Smooth muscle cell of the brain vasculature (primary cell): ENCODE data around the gene RGL3.
"Not testable (repeated sequence)": the region's sequence is repeated elsewhere in the genome, so short reads cannot be mapped to it uniquely, and the experiment has no call there.

Experiments used
- DNase-seq: peaks from one replicate; pipeline ENCODE4 v3.0.0-alpha.2; 2012; ENCODE audit warnings: low read depth, low spot score

RGL3 gene

DNA sequence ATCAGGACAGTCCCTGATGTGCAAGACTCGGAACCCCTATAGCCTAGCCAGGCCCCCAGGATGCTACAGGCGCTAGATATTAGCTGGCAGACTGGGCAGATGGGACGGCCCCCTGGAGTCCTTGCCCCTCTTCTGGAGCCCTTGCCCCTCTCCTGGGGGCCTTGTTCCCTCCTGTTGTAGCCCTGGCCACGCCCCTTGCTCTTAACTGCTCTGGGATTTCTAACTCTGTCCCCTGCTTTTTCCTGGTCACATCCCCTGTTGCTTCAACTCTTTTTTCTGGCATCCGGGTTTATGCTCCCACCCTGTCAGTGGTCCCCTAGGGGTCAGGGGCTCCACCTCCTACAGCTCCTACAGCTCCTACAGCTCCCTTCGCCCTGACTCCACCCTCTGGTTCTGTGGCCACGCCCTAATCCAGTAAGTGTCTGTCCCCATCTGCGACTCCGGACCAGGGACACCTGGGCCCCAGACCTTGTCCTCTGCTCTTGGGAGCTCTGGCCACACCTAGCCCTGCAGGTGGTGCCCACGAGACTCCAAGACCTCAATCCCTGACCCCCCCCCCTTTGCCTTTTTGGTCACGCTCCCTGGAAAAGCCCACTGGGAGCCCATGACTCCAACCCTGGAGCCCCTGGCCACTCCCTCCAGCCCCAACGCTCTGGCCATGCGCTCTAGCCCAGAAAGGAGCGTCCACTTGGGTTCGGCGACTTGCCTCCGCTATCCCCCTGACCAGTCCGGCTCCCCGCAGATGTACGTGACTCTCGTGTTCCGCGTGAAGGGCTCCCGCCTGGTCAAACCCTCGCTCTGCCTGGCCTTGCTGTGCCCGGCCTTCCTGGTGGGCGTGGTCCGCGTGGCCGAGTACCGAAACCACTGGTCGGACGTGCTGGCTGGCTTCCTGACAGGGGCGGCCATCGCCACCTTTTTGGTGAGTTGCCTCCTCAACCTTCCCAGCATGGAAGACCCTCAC is 57.1 kb downstream of the RGL3 start:
- DNase-seq, result no peak

GRCh38 chr19:11361037-11361770 is 57.9 kb downstream of the RGL3 start:
- no peak for DNase-seq

- DNase-seq, result no peak
Measured at GRCh38 chr19:11359421-11359820, 59.7 kb downstream of the RGL3 start.

DNA sequence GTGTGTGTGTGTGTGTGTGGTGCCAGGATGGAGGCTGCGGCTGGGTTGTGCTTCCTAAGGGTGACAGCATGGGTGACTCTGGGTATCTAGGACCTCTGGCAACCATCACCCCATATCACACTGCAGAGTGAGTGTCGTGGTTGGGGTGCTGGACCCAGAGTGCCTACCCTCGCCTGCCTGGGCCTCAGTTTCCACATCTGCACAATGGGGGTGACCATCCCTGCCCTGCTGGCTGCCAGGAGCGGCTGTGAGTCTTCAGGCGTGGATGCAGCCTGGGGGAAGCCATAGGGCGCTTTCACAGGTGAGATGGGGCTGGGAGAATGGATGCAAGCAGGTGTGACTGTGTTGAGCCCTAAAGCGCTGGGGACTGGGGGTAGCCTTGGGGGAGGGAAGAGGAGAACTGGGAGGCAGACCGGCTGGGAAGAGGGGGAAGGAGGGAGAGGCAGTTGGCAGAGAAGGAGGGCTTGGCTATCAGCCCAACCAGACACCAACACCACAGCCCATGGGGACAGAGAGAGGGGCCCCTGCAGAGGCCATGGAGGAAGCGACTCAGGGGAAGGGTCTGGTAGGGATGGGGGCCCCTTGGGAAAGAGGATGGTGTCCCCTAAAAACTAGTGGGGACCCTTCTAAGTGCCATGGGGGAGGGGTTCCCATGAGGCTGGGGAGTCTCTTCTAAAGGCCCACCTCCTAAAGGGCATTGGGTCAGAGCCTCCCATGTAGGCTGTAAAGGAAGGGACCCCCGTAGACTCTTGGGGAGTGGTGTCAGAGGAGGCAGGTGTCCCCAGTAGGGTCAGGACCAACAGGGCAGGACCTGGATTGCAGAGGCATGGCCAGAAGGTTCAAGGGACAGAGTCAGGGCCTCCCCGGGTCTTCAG is 62.2 kb downstream of the RGL3 start:
- no peak for DNase-seq

GRCh38 chr19:11356074-11356397 is 63.1 kb downstream of the RGL3 start:
- DNase-seq, result no peak

DNA sequence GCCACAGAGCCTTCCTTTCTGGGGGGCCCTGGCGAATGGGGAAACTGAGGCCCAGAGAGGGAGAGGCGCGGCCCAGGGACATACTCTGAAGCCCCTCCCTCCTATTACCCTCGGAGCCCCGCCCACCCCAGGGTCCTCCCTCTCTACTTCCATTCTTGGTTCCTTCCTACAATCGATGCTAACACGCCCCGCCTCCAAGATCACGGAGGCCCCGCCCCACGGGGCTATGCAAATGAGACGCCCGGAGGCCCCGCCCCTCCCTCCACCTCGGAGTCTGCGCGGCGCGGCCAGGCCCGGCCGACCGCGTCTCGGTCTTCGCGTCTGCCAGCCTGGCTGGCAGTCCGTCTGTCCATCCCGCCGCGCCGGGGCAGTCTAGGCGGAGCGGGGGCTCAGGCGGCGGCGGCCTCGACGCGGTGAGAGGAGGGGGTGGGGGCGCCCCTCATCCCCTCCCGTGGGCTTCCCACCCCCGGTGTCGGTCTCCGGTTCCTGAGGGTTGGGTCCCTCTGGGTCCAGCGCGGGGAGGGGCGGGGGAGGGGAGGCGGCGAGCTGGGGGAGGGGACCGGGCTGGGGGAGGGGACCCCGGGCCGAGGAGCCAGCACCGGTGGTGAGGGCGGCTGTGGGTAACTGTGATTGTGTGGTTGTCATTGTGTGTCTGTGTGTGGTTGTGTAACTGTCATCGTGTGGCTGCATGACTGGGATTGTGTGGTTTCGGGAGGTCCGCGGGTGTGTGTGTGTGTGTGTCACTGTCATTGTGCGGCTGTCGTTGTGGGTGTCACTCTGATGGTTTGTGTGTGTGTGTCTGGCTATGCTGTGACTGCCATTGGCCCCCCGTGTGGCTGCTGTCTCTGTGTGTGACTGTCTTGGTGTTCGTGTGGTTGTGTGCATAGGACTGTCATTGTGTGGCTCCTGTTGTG is 63.7 kb downstream of the RGL3 start, which contains the start of gene PLPPR2:
Gene PLPPR2, plus strand, starts transcription at position 273 of the 914 bp plus-strand sequence. CDS start 2,242 bp downstream, outside the sequence.
- peak; percentile 73 for DNase-seq

GRCh38 chr19:11354102-11354501 is 65.0 kb downstream of the RGL3 start:
- DNase-seq, result not testable (repeated sequence)

DNA sequence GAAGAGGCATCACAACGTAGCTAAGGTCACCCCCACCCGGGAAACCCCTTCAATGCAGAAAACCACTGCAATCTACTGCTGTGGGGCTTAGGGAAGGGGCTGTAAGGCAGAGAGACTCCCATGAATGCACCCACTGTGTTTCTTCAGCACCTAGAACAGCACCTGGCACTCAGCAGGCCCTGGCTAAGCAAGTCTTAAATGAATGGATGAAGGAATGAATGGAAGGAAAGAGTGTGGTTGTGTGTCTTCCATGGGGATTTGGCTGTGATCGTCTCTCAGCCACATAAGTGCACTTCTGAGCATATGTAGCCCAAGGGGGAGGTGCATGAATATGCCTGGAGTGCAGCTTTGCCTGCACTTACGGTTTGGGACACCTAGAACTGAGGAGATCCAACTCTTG is 69.9 kb downstream of the RGL3 start:
- DNase-seq, result no peak

DNA sequence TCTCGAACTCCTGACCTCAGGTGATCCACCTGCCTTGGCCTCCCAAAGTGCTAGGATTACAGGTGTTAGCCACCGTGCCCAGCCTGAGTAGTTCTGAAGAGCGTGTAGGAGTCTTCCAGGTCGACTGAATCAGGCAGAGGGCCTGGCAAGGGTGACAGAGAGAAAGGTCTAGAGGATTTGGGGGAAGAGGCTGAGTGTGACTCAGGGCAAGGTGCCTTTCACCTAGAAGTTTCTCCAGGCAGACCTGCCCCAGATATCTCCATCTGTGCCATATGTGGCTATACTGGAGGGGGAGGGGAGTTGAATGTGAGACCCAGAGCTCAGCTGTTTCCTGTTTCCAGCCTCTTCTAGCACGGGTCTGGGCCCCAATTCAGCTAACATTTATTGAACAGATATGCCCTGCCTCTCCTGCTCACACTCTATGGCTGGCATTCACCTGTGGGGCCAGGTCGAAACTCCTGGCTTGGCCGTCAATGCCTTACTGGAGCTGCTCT is 71.5 kb downstream of the RGL3 start:
- DNase-seq, result no peak

GRCh38 chr19:11346104-11346940 is 72.8 kb downstream of the RGL3 start, which contains the start of the genes CCDC159 and TMEM205:
TSS of gene CCDC159 (plus strand) at chr19:11346519. CDS start at chr19:11346607, 88 bp downstream.
TSS of gene TMEM205 (minus strand) at chr19:11346268. CDS start at chr19:11345619, 649 bp downstream.
- DNase-seq, result peak; percentile 96

GRCh38 chr19:11345122-11345803 is 73.9 kb downstream of the RGL3 start:
- no peak for DNase-seq
